NAMALWA (cell line): ENCODE results near the gene MRAP.

Experiments used
- DNase-seq: peaks from one replicate; pipeline ENCODE4 v3.0.0-alpha.2; 2015; ENCODE audit warnings: low spot score

Gene MRAP

DNA sequence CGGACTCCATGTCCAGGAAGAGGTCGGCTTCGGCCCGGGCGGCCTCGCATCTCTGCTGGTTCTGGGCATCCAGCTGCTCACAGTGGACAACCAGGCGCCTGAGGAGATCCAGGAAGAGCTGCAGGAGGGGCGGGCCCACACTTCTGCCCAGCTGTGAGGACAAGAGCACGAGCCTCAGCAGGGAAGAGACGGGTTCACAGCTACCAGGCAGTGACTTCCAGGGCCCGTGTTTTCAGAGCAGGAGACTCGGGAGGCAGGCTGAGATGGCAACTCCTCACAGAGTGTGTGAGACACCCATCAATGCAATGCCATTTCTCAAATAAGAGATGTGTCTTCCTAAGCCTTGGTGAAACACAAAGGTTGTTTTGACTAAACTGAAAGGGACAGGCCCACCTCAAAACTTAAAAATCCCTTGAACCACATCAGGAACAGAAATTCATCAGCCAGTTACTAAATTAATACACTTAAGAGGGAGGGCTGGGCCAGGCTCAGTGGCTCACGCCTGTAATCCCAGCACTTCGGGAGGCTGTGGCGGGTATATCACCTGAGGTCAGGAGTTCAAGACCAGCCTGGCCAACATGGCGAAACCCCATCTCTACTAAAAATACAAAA lies 50.8 kb downstream of the MRAP start:
- no peak for DNase-seq

DNA sequence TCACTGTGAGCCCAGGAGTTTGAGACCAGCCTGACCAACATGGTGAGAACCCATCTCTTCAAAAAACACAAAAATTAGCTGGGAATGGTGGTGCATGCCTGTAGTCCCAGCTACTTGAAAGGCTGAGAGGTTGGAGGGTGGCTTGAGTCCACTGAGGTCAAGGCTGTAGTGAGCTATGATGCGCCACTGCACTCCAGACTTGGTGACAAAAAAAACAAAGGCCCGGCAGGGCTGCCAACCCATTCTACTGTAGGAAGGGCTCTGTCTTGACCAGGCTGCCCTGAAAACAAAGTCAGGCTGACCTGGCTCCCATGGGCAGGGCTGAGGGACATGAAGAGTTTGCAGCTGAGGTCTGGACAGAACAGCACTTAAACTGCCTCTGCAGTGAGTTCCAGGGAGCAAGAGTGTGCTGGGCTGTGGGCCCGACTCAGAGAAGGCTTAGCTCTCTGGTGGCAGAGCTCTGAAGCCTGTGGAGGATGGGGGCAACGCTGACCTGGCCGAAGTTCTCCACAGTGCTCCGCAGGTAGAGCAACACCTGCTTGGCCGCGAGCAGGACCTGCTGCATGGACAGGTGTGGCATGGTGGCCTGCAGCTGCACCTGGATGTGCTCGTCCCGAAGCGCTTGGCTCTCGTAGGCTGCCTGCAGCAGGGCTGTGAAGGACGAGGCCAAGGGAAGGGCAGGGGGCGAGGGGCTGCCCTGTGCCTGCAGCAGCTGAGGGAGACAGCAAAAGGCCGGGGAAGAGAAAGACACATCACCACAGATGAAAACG lies 51.7 kb downstream of the MRAP start:
- DNase-seq: no peak

DNA sequence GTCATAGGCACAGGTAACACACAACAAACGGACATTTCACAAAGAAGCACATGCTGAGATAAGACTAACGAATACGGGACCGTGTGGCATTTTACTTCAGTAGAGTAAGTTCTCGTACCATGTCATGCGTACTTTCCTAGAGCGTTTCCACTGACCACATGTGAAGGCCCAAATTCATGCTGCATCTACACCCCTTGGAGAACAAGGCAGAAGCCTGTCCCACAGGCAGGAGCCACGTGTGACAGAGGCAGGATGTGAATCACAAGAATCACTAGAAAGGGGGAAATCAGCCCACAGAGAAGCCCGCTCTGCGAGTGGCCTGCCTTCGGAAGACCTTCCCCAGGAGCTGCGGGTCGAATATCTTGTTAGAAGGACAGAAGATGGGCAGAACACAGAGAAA lies 52.3 kb downstream of the MRAP start:
- no peak for DNase-seq

DNA sequence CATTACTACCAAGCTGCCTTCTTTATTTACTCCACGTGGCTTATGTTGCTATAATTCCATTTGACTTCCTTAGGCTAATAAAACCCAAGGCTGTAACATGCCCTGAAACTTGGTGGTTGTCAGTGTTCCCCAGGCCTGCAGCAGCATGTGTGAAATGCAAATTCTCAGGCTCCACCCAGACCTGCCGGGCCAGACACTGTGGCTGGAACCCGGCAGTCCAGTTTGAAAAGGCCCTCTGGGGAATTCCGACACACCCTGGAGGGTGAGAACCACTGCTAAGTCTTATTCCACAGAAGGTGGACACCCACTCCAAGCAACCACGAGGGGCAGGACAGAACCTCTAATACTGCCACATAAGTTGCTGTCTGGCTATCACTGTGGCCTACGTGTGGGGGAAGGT lies 52.8 kb downstream of the MRAP start:
- no peak for DNase-seq

DNA sequence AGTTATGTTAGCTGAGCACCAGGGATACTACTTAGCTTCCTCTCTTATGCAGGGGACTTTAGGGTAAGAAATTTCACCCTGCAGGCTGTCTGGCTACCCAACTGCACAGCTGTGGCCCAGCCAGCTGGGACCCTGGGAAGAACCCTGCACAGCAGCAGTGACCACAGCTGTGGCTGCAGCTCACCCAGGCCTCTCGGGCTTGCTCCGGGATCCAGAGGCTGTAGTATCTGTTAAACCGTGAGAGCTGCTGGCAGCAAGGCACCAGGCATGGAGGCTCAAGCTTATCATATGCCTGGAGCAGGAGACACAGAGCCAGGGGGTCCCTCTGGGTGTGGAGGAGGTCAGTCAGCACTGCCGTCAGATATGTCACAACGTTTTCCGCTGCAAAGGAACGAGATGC lies 53.9 kb downstream of the MRAP start:
- no peak for DNase-seq

DNA sequence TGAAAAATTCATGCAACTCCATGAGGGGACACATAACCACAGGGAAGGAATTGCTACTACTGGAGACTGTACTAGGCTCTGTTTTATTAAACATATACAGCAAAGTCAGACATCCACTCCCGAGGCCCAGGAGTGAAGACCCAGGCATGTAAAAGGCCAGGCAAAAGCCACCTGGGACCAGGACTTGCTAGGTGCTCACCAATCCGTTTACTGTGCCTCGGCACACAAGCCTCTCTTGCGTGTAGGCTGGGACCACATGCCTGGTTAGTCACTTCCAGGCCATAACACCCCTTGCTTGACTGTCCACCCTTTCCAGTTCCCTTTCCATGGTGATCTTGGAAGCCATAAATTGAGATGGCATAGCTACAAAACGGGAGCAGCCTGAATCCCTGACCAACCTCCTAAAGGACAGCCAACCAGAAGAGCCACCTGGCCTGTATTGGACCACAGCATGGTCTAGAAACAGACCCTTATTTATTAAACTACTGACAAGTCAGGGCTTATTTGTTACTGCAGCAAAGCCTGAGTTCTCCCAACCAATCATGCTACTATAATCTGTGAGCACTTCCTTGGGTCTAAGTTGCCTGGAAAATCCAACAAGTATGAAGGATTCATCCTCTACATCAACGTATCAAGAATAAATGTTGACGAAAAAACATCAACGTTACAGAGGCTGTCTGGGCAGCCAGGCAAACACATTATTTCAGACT lies 54.5 kb downstream of the MRAP start:
- DNase-seq: no peak

DNA sequence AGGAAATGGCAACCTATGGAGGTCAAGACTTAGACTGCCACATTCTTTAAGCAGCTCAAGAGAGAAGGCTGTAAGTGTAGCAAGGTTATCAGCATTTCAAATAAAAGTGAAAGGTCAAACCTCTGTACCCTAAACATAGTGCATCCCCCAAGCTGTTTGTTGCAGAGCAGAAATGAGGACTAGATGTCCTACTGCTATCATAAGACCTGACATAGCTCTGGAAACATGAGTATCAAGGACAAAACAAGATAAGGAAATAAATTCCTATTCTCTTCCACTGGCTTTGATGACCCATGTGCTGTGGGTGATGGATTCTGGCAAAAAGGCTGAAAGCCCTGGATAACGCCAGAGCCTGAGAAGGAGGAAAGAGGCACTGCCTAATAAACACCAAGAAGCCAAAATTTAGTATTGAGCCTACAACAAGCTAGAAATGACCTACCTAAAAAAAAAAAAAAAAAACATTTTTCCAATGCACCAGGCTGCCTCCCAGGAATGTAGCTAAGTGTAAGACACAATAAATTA lies 58.3 kb downstream of the MRAP start:
- DNase-seq: no peak

DNA sequence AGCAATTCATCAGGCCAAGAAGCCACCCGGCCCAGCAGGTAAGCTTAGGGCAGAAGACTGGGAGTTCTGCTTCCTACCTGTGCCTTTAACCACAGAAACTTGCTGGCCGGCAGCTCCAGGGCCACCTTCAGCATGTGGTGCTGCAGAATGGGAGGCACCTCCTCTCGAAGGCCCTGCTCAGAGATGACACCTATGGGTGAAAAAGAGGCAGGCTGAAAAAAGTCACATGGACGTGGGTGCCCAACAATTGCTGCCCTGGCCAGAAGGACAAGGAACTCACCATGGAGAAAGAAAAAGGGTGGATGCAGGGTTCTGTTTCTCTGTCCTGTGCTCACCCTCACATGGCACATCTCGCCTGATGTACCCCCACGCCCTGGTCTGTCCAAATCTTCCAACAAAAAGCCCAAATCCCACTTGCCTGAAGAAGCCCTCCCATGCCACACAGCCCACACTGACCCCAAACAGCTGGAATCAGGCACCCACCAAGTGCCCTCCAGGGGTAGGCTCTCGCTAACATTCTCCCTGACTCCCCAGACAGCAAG lies 61.1 kb downstream of the MRAP start:
- peak; percentile 35 for DNase-seq

DNA sequence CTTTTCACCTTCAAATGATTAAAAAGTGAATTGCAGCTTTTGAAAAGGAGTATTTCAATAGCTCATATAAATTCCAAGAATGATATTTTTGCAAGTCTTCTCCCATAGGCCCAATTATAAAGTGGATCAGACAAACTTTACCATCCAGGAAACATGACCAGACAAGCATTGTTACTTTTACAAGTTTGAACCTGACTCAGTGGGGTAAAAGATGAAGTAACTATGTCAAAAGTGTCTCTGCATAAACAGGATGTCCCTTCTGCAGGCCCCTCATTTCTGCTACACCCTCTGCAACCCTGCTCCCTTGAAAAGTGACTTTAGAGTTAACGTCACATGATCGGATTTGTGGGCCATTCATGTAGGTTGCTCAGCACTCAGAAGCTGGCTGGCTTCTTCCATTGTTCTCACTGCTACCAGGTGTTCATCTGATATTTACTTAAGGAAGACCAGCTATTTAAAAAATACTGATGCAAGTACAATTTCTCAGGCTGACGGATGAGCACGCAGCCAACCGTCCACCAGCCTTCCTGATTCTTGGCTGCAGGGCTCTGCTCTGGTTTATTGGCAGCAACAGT lies 61.8 kb downstream of the MRAP start:
- no peak for DNase-seq
